Activated CD4-positive, alpha-beta T cell treated with anti-CD3 and anti-CD28 coated beads, Interleukin-2, amount 50 U/mL, for 4 hours (primary cell): Measurements from ENCODE around the gene KDM7A.
"Not testable (repeated sequence)": the region's sequence is repeated elsewhere in the genome, so short reads cannot be mapped to it uniquely, and the experiment has no call there.

Experiments used
- DNase-seq, 2 experiments: peaks; one replicate each; pipeline ENCODE4 v3.0.0-alpha.2; 2020

The KDM7A gene

DNA sequence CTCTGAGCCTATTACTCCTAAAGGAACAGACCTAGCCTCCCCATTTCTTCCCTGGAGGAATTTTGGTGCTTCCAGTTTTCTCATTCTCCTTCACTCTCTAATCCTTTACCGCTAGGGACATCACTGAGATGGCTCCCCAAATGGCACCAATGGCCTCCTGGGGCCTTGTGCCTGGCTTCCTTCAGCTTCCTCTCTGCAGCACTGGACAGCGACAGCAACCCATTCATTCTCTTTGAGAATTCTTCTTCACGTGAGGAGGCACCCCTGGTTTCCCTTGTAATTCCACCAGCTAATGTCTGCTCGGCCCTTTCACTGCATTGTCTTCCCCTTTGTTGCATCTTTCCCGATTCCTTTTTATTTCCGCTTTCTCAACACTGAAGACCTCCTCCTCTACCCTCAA is 24.6 kb upstream of the KDM7A start:
- DNase-seq = no peak

DNA sequence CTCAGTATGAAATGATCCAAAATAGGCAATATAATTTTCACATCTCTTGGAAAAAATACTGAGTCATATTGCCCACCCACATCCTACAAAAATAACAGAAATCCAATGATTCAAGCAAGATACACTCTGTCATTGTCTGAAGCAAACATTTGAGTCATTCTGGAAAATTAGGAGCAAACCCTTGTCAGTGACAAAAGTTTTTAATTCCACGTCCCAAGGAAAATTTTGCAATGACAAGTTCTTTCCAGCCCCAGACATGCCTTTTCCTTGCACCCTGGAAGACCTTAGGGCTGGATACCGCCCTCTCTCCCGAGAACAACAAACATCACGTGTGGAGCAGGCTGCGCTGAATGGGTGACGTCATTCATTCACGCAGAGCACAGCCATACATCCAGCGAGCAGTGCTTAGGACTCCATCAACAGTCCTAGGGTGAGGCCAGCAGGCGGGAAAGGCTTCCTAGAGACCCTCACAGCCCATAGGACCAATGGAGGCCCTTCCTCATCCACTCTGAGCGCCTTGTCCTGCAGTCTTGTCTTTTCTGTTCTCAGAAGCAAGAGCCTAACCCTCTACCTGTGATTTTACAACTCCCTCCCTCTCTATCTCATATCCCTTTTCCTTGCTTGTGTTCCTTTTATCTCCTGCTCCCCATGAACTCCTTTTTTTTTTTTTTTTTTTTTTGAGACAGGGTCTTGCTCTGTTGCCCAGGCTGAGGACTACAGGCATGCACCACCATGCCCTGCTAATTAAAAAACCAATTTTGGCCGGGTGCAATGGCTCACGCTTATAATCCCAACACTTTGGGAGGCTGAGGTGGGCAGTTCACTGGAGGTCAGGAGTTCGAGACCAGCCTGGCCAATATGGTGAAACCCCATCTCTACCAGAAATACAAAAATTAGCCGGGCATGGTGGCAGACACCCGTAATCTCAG is 23.5 kb upstream of the KDM7A start:
- DNase-seq = no peak

DNA sequence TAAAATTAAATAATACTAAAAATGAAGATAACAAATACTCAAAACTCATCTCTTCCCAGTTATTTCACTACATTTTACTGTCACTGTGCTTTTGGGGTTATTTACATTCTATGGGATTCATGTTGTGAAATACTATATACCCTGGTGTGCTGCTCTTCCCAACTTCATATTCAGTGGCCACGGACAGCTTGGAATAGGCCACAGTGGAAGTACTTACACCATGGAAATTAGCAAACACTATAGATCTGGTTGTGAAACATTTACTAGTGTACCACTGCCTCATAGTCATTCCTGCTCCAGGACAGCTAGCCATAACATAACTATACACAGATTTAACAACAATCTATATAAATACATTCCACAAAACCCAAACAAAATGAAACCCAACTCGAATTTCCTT is 21.2 kb upstream of the KDM7A start:
- no peak for DNase-seq

DNA sequence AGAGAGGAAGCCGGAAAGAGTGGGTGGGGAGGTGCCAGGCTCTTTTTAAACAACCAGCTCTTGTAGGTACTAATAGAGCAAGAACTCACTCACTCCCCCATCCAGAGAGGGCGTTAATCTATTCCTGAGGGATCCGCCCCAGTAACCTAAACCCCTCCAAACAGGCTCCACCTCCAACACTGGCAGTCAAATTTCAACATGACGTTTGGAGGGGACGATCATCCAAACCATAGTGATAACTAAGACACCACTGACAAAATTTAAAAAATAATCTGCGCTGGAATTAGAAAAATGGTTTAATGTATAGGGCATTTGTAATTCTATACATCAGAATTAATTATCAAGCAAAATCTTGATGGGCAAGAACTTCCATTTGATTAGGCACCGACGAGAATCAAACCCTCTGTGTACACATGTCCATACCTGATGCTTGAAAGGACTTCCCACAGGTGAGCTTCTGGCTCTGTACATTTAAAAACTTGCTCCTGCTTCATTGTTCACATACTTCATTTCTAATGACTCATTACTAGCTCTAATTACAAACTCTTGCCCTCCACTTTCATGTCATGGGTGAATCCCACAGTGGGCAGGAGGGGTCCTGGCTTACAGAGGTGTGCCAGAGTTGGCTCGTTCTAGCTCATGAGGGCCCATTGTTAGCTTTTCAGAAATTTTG is 20.6 kb upstream of the KDM7A start:
- no peak for DNase-seq

DNA sequence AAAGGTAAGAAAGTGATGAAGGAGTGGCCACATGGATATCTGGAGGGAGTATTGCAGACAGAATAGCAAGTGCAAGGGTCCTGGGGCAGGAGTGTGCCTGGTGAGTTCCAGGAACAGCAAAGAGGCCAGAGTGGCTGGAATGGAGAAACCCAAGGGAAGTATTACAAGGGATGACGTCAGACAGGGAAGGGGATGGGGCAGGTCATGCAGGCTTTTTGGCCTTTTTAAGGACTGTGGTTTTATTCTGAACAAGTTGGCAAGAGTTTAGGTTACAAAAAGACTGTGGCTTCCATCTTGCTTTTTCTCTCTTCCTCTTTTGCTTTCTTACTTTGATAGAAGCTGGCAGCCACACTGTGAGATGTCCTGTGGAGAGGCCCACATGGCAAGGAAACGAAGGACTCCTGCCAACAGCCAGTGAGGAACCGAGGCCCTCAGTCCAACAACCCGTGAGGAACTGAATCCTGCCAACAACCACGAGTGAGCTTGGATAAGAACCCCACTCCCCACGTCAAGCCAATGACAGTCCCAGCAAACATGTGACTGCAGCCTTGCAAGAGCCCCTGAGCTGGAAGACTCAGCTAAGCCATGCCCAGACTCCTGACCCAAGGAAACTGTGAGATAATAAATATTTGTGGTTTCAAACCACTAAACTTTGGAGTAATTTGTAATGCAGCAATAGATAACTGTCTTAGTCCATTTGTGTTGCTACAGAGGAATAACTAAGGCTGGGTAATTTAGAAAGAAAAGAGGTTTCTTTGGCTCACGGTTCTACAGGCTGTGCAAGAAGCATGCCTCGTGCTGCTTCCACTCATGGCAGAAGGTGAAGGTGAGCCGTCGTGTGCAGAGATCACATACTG is 19.8 kb upstream of the KDM7A start:
- DNase-seq = no peak

DNA sequence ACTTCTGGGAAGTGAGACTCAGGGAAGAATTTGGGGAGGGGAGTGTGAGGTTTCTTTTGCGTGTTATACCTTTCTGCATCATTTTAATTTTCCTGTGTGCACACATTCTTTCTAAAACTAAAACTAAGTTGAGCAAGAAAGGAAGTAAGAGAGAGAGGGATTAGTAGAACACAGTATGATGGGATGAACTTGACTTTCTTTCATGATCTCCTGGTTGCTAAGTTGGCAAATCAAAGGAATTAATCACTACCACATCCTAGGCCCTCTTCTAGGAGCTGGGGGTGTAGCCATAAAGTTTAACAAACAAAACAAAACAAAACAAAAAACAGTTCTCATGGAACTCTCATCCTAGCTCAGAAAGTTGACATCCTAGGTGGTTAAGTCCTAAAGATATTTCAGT is 19.1 kb upstream of the KDM7A start:
- no peak for DNase-seq

DNA sequence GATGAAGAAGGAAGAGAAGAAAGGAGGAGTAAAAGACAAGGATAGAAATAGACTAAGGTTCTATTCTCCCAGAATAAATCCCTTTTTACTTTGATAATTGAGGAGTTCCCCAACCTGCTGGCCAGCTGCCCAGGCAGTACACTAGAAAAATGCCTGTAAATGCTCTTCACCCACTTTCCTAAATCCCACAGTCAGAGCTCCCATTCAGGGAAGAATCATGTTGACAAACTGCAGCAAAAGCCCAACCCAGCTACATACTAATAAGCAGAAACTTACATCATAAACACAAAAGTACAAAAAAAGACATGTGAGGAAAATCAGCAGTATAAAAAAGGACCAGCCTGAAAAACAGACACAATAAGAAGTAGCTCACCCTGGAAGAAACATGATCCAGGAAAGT is 15.8 kb upstream of the KDM7A start:
- DNase-seq = no peak

DNA sequence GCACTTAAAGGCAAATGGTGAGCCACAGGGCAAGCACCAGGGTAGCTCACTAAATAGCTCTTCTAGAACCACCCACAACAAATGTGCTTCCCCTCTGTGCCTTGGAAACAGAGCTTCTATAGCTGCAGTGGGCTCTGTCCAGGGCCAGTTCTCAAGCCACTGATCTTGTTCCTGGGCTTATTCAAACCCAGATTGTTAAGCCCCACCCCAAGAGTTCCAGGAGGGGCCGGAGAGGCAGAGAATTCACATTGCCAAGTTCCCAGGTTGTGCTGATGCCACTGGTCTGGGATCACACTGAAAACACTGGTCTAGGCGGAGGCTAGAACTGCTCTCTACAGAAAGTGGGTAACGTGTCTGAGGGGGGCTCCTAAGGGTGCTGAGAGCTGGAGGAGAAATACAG is 15.4 kb upstream of the KDM7A start:
- DNase-seq = no peak

DNA sequence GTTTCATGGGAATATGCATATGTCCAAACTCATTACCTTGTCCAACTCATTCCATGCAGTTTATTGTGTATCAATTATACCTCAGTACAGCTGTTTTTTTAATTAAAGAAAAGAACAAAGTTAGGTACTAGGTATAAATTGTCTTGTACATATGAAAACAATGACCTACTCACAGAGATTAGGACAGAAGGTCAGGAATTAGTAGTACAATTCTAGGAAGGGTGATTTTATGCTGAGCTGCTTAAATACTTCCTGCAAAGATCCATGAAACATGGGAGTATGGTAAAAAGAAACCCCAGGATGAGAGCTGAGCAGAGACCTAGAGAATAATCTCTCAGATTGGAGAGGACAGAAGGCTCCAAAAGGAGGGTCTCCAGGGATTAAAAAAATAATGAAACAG is 13.8 kb upstream of the KDM7A start:
- no peak for DNase-seq

DNA sequence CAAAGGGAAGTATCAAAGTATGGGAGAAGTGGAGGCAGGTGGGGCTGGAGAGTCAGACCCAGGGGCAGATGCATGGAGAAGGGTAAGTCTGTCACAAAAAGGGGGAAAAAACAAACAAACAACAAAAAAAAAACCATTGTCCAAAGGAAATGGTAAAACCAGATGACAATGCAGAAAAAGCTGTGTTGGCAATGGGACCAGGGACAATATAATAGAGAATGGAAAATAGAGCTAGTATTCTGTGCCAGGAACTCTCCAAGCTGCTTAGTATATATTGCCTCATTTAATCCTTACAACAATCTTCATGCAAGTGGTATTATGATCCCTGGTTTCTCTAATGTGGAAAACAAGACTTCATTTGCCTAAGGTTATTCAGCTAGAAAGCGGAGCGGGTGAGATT is 13.1 kb upstream of the KDM7A start:
- DNase-seq = no peak

DNA sequence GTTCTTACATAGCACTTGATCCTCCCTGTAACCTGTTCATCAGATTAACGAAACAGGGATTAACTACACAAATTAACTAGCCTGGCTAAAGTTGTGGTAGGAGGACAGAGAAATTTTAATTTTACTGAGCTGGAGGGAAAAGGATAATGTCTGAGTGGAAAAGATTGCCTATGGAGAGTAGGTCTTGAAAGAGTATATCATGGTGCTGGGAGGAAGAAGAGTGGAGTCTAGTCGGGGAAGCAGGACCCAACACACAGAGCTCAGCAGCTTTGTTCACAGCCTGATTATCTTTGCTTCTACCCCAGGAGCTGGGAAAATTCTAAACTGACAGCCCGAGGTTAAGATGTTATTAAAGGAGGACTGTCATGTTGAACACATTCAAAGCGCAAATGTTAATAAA is 6.1 kb upstream of the KDM7A start:
- no peak for DNase-seq

DNA sequence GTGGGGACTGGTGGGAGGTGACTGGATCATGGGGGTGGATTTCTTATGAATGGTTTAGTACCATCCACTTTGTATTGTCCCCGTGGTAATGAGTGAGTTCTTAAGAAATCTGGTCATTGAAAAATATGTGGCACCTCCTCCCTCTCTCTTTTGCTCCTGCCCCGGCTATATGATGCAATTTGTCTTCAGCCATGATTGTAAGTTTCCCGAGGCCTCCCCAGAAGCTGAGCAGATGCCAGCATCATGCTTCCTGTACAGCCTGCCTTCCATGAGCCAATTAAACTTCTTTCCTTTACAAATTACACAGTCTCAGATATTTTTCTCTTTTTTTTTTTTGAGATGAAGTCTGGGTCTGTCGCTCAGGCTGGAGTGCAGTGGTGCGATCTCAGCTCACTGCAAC is 2.6 kb upstream of the KDM7A start:
- no peak for DNase-seq

DNA sequence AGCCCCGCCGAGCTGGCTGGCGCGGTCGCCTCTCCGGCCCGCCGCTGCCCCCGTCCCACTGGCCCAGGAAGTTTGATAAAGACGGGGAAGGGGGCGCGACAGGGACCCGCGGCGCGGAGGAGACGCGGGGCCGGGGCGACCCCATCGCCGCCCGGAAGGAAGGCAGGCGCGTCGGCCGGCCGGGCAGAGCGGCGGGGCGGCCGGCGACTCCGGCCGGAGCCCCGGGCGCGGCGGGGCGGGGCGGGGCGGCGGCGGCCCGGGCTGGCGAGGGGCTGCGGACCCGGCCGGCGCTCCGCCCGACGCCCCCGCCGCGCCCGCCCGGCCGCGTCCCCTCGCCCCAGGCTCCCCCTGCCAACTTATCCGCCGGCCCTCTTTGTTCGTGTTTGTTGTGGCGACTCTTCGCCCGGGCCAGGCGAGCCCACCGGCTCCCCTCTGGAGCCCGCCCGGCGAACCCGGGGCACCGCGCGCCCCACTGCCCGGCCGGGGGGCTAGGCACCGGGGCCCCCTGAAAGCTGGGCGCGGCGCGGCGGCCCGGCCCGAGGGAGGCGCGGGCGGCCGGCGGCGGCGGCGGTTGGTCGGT is 571 bp downstream of the KDM7A start:
- peak in 1 of 2 experiments; percentile 3 for DNase-seq

DNA sequence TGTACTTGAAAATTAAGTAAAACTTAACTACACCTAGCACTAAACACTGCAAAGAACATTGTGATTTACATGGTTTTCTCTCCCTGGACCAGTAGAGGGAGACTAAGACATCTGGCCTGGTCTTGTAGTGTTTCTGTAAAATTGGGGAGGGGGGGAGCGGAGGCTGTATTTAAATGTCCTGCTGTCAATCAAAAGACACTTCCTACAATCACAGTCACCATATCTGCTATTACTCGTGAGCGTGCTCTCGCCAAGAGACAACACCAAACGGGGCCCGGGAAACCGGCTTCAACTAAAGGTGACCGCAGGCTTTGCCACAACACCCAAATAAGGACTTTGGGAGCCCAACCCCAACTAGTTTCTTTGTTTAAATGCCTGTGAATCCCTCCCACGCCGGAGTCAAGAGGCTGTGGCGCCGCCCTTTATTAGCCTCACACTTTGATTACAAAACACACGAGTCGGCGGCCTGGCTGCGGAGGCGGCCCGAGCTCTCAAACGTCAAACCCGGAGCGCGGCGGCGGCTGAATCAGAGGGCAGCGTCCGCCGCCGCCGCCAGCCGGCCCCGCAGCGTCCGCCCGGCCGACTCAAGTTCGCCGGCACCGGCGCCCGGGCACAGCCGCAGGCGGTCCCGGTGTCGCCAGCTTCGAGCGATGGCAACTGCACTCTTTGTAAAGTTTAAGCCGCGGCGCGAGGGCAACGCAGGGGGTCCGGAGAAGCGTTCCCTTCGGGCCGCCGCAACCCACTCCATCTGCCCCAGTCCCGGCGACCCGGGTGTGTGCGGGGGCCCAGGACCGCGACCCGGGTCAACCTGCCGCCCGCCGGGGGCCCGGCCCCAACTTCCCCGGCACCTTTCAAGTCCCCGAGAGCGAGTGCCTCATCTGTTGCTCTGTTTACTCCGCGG is 1.3 kb downstream of the KDM7A start:
- peak; percentile 84 to 86 for DNase-seq

DNA sequence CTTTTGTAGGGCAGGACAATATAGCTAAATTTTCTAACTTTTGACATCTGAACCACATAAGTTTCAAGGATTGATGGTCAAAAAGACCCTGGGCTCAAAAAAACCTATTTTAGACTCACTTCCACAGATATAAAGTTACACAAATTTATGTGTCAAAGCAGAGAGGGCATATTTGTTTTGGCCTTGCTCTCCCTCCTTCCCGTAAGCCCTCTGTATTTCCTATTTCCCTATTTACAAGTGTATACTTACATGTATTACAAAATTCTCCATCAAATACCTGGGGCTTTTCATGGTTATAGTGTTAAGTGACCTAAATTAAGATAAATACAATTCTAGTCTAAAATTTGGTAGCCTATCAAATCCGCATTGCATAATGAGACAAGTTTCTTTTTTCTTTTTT is 2.6 kb downstream of the KDM7A start:
- DNase-seq = no peak

DNA sequence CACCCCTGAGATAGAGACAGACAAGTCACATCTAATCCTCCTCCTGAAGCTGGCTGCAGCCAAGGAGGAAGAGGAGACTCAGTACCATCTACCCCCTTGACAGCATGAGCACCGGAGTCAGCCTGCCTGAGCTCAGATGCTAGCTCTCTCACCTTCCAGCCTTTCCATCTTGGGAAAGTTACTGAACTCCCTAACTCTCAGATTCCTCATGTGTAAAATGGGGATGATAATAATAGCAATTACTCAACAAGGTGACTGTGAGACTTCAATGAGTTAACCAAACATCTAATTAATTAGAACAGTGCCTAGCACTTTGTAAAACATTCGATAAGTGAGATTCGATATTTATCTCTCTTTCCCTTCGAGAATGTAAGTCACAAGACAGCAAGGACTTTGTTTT is 6.4 kb downstream of the KDM7A start:
- DNase-seq = no peak

DNA sequence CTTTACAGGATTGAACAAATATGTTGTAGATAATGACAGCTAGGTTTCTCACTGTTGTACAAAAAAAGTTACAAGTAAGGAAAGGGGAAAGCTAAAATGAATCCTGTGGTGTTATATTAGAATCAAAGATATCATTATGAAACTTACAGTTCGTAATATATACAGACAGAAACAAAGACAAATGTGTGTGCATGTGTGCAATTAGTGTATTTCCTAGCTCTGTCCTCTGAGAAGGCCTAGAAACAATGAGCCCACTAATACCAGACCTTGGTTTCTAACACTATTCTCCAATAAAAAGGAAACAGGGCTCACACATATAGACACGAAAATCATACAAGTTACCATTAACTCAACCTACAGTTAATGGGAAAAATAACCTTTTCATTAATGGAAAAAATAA is 8.0 kb downstream of the KDM7A start:
- no peak for DNase-seq

DNA sequence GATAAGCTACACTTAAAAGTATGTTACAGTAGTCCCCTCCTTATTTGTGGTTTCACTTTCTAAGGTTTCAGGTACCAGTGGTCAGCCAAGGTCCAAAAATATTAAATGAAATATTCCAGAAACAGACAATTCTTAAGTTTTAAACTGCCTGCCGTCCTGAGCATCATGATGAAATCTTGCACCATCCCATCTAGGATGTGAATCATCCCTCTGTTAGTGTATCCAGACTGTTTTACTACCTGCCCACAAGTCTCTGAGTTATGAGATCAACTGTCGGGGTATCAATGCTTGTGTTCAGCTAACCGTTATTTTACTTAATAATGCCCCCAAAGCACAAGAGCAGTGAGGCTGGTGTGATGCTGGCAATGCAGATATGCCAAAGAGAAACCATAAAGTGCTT is 11.4 kb downstream of the KDM7A start:
- DNase-seq = no peak

DNA sequence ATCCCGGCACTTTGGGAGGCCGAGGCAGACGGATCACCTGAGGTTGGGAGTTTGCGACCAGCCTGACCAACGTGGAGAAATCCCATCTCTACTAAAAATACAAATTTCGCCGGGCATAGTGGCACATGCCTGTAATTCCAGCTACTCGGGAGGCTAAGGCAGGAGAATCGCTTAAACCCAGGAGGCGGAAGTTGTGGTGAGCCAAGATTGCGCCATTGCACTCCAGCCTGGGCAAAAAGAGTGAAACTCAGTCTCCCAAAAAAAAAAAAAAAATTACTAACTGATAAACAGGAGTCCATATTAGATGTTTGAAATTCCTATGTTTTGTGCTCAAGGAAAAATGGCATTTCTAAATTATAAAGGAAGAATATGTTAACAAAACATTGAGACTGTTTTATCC is 14.7 kb downstream of the KDM7A start:
- not testable (repeated sequence) for DNase-seq

DNA sequence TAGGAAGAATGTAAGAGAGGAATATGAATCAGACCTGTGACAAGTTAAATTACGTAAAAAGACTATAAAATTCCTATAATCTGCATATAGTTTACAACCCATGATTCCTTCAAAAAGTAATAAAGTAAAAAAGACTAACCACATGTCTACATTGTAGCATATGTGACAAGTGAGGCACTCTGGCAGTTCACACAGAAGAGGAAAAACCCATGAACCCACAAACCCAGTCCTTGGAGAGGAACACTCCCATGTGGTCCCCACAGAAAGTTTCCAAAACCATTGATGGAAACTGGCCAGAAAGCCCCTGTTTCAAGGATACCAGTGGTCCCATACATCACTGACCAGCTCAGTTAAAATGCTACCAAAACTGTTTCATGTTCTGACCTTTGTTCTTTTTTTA is 15.7 kb downstream of the KDM7A start:
- DNase-seq = no peak

DNA sequence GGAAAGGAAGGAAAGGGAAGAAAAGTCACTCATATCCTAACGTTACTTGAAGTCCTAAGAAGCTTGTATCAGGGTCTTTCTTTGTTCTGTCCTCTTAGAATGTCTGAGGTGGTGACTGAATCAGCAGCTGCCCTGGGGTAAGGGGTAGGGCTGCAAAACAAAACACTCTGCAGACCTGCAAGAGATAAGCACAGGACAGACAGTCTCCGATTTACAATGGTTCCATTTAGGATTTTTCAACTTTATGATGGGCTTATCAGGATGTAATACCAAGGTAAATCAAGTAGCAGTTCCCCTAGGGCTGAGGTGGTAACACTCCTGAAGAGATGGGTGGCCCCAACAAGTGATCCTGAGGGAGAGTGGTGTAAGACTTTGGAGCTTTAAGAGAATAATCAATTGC is 16.5 kb downstream of the KDM7A start:
- no peak for DNase-seq

DNA sequence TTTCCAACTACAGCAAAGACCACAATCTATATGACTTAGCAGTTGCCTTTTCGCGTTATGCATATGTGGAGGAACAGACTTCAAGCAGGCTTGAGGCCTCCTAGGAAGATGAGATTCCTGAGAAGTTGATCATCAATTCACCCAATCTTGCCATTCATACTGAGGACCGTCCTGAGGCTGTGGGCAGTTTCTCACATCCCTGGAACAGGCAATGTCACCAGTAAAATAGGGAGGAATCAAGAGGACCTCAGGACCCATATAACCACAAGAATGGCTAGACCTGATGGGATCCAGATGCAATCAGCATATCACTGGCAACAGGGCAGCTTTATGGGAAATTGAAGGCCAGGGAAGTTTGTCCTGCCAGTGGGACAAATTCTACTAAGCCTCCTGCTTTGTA is 17.3 kb downstream of the KDM7A start:
- DNase-seq = no peak
